ENCODE results near the gene BOD1L1.

DNA sequence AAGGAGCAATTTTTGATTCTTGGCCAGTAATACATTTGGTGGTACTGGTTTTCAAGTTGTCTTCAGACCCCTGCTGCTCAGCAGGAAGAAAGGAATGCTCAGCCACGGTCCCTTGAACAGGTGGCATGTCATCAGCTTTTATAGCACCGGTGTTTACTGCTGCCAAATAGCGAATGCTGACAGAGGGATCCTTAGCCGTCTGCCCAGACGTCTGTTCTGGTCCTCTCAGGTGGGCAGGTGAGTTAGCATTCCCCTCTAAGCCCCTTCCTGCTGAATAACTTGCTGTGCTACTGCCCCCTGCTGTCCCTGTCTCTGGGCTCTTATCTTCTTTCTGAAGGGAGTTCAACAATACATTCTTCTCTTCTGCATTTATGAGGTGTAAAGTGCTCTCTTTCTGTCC, 28.4 kb downstream of the BOD1L1 start:
- TF ChIP-seq, protein P1, sequence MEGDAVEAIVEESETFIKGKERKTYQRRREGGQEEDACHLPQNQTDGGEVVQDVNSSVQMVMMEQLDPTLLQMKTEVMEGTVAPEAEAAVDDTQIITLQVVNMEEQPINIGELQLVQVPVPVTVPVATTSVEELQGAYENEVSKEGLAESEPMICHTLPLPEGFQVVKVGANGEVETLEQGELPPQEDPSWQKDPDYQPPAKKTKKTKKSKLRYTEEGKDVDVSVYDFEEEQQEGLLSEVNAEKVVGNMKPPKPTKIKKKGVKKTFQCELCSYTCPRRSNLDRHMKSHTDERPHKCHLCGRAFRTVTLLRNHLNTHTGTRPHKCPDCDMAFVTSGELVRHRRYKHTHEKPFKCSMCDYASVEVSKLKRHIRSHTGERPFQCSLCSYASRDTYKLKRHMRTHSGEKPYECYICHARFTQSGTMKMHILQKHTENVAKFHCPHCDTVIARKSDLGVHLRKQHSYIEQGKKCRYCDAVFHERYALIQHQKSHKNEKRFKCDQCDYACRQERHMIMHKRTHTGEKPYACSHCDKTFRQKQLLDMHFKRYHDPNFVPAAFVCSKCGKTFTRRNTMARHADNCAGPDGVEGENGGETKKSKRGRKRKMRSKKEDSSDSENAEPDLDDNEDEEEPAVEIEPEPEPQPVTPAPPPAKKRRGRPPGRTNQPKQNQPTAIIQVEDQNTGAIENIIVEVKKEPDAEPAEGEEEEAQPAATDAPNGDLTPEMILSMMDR (IDR thresholded peaks at IDR 0.05), result peak in 3 of 6 experiments; percentile 34 to 59 (median 54)
- no peak for TF ChIP-seq POLR2A (IDR thresholded peaks at IDR 0.05)
